HG03159 (cell line): ENCODE measurements around the gene LRRTM3.
A peak's percentile ranks its signal among the peaks of the same experiment; 100 is the strongest.

Experiments used
- ATAC-seq: cut with Tn5 transposase; IDR thresholded peaks from one replicate; pipeline ENCODE4 v1.9.1; 2021; ENCODE audit warnings: mild to moderate bottlenecking, moderate library complexity; ENCODE audit not compliant: unreplicated experiment

LRRTM3 gene

DNA sequence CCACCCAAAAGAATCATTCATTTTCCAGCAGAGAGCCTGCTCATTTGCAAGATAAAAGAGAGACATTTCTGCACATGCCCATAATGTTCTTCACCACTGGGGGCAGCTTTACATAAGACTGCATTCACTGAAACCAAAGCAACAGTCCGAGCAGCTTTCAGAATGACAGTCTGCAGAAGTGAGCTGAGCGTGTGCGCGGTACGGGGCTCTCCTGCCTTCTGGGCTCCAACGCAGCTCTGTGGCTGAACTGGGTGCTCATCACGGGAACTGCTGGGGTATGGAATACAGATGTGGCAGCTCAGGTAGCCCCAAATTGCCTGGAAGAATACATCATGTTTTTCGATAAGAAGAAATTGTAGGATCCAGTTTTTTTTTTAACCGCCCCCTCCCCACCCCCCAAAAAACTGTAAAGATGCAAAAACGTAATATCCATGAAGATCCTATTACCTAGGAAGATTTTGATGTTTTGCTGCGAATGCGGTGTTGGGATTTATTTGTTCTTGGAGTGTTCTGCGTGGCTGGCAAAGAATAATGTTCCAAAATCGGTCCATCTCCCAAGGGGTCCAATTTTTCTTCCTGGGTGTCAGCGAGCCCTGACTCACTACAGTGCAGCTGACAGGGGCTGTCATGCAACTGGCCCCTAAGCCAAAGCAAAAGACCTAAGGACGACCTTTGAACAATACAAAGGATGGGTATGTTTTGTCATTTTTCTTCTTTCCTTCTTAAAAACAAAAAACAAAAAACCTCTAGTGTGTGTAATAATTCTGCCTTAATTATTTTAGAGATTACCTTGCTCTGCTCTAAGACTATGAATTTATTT lies at the start of gene LRRTM3:
Gene LRRTM3, plus strand, starts transcription at position 141 of the 820 bp plus-strand sequence.
- ATAC-seq, result peak; percentile 100

GRCh38 chr10:66877361-66877760 lies 48.5 kb upstream of the LRRTM3 start:
- ATAC-seq, result no peak

DNA sequence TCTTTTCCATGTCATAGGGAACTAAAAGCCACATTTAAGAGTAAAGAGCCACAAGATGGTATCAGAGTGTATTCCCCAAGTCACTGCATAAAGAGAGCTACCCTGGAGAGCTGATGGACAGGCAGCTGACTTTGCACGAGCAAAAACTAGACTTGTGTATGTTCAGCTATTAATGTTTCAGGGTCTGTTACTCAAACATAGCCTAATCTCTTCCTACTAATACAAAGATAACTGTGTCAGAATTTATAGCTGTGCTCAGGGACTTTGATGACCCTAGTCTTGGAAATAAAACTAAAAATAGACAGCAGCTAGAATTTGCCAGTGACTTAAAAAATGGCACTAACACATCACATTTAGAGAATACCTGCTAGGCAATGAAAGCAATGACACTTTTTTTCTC lies 45.5 kb upstream of the LRRTM3 start:
- ATAC-seq, result no peak

- ATAC-seq, result no peak
Measured at GRCh38 chr10:66880826-66881225, 45.0 kb upstream of the LRRTM3 start.

DNA sequence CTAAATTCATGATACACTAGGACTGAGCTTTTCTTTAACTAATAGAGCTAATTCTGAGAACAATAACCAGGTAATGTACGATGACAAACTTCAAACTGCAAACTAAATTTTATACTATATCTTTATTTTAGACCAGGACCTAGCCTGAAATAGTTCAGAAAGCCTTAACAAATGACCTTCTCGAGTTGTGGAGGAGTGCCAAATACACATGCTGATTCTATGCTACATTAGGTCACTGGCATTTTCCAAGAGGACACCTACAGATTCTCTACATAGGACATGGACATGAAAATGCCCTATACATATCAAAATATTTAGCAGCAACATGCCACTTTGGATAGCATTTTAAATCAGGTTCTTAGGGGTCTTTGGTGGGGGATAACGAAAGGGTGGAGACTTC lies 44.0 kb upstream of the LRRTM3 start:
- ATAC-seq, result no peak

DNA sequence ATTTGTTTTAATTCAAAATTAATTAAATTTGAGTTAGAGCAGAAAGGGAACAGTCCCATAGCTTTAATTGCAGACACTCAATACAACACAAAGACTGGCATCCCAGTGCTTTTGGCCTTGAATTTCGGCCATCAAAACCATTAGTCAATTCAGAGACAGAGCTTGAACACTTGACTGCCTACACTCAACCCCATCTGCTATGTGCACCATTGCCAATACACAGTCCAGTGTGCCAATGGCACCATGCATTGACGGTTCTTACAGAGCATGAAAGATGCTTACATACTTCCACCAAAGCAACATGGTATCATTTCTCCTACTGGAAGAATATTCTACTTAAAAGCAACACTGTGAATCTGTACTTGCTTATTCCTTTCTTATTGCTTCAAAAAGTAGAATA lies 43.6 kb upstream of the LRRTM3 start:
- ATAC-seq, result no peak

GRCh38 chr10:66886848-66887247 lies 39.0 kb upstream of the LRRTM3 start:
- ATAC-seq, result no peak

- no peak for ATAC-seq
Measured at GRCh38 chr10:66888237-66888636, 37.6 kb upstream of the LRRTM3 start.

DNA sequence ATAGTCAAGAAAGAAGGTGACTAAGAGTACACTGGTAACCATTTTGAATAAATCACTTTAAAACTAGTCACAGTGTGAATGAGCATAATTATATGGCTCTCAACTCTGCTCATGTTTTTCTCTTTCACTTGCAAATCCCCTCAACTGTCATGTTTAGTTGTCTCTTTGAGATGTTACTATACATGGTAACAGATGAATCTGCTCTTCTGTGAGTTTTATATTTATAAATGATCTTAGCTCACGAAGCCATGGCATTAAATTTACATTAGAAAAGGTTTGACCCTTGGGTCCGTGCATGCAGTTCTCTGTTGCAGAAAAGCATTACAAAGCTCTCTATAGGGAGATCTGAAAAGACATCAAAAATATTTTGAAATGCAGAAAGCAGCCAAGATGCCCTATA lies 33.0 kb upstream of the LRRTM3 start:
- no peak for ATAC-seq

GRCh38 chr10:66910671-66911070 lies 15.2 kb upstream of the LRRTM3 start:
- ATAC-seq, result no peak

GRCh38 chr10:66916030-66916429 lies 9.8 kb upstream of the LRRTM3 start:
- ATAC-seq, result no peak

GRCh38 chr10:66917104-66917503 lies 8.7 kb upstream of the LRRTM3 start:
- no peak for ATAC-seq

DNA sequence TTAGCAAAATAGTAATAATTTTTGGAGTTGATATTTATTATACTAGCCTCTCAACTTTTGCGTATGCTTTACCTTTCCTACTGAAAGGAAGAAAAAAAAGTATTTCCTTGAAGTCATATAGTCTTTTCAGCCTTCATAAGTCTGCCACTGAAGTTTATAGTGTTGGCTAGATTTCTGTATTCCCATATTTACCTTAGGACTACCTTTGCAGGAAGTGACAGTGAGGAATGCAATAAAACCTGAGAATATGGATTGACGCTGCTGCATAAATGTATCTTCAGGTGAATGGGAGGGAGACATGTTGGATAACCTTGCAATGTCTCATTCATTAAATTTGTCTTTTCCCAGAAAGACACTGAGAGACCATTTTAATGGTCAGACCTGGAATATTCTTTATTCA lies 6.6 kb upstream of the LRRTM3 start:
- ATAC-seq, result no peak

DNA sequence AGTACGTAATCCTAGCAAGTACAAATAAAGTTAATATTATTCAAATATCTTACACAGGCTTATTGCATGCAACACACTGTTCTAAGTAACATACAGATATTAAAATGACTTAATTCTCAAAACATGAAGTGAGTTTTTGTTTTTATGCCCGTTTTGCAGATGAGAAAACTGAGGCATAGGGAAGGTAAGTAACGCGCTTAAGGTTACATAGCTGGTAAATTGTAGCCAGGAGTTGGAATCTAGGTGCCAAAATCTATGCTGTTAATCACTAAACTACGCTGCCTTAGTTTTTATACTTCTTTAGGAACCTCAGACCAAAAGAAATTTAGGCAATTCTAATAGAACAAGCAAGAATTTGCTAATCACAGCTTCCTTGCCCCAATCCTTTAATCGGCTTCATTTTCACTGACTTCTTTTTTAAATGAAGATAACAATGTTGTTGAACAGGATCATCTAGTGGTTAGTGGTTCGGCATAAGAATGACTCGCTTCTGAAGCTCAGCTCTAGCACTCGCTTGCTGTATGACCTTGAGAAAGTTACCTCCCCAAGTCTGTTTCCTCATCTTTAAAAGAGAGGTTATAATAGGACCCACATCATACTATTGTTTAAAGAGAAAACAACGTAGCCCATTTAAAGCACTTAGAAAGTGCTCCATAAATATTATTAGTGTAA lies 1.0 kb upstream of the LRRTM3 start:
- ATAC-seq, result no peak

GRCh38 chr10:66925373-66925772 lies 463 bp upstream of the LRRTM3 start:
- no peak for ATAC-seq

DNA sequence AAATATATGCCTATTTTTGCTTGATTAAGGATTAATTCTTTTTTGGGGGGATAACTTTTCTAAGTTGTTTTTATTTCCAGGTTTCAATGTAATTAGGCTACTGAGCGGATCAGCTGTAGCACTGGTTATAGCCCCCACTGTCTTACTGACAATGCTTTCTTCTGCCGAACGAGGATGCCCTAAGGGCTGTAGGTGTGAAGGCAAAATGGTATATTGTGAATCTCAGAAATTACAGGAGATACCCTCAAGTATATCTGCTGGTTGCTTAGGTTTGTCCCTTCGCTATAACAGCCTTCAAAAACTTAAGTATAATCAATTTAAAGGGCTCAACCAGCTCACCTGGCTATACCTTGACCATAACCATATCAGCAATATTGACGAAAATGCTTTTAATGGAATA lies 1.0 kb downstream of the LRRTM3 start:
- ATAC-seq, result no peak

- no peak for ATAC-seq
Measured at GRCh38 chr10:66927251-66927935, 1.6 kb downstream of the LRRTM3 start.

GRCh38 chr10:66927971-66928770 lies 2.3 kb downstream of the LRRTM3 start:
- no peak for ATAC-seq

GRCh38 chr10:66928776-66929175 lies 2.9 kb downstream of the LRRTM3 start:
- ATAC-seq, result no peak

DNA sequence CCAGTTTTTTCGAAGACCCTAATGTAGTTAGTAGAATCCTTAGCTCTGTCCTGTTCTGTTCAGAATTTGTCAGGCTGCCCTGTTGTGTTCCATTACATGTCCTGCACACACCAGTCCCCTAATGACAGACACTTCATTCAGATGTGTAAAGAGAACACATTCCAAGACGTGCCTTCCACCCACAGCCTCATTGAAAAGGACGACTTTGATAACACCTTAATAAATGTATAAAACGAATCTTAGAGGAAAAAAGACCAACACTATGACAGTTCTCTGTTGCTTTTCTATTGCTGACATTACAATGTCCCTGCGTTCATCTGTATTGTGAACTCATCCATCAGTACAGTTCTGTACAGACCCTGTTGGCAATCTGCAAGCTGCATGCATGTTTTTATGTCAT lies 3.5 kb downstream of the LRRTM3 start:
- no peak for ATAC-seq

GRCh38 chr10:66931340-66931948 lies 5.6 kb downstream of the LRRTM3 start:
- peak; percentile 79 for ATAC-seq
